Iris pigment epithelial cell (primary cell): ENCODE data around the gene ID3.

Experiments used
- DNase-seq: peaks from one replicate; pipeline ENCODE4 v3.0.0-alpha.2; 2011; ENCODE audit warnings: low read depth

The ID3 gene

GRCh38 chr1:23525558-23526250 lies 33.6 kb downstream of the ID3 start:
- DNase-seq: no peak

GRCh38 chr1:23524716-23525401 lies 34.4 kb downstream of the ID3 start:
- no peak for DNase-seq

GRCh38 chr1:23524163-23524562 lies 35.1 kb downstream of the ID3 start:
- no peak for DNase-seq

GRCh38 chr1:23522244-23522982 lies 36.9 kb downstream of the ID3 start:
- DNase-seq: peak; percentile 40

GRCh38 chr1:23521588-23521987 lies 37.7 kb downstream of the ID3 start:
- DNase-seq: no peak

- DNase-seq: no peak
Measured at GRCh38 chr1:23517581-23517980, 41.7 kb downstream of the ID3 start.

- DNase-seq: no peak
Measured at GRCh38 chr1:23515905-23516304, 43.4 kb downstream of the ID3 start.

- DNase-seq: no peak
Measured at GRCh38 chr1:23514111-23514679, 45.1 kb downstream of the ID3 start.

GRCh38 chr1:23509896-23510295 lies 49.4 kb downstream of the ID3 start:
- no peak for DNase-seq
